Endothelial cell (in vitro differentiated cells): ENCODE data around the gene ACTBL2. TPM values are rescaled to one million over a fixed set of nuclear protein-coding genes. Genes with fewer than 3 reads are reported as not detected.

Source experiments
- DNase-seq: peaks from one replicate; pipeline ENCODE4 v3.0.0; 2021; ENCODE audit warnings: low spot score
- H3K27ac Mint-ChIP-seq: one replicate; pipeline ENCODE4 v1.8.0; 2021; ENCODE audit warnings: mixed read lengths, inconsistent platforms; ENCODE audit not compliant: unreplicated experiment
- H3K27me3 Mint-ChIP-seq: one replicate; pipeline ENCODE4 v1.8.0; 2021; ENCODE audit warnings: mild to moderate bottlenecking, moderate library complexity, mixed read lengths, inconsistent platforms; ENCODE audit not compliant: unreplicated experiment
- H3K36me3 Mint-ChIP-seq: one replicate; pipeline ENCODE4 v1.8.0; 2021; ENCODE audit warnings: mild to moderate bottlenecking, low read depth, mixed read lengths, inconsistent platforms; ENCODE audit not compliant: unreplicated experiment
- H3K4me1 Mint-ChIP-seq: one replicate; pipeline ENCODE4 v1.8.0; 2021; ENCODE audit warnings: mild to moderate bottlenecking, mixed read lengths, inconsistent platforms; ENCODE audit not compliant: unreplicated experiment
- H3K4me3 Mint-ChIP-seq: one replicate; pipeline ENCODE4 v1.8.0; 2021; ENCODE audit warnings: mild to moderate bottlenecking, mixed read lengths, inconsistent platforms; ENCODE audit not compliant: unreplicated experiment
- H3K9me3 Mint-ChIP-seq: one replicate; pipeline ENCODE4 v1.8.0; 2021; ENCODE audit warnings: mixed read lengths, inconsistent platforms; ENCODE audit not compliant: unreplicated experiment
- CTCF ChIP-seq: fragments of 200-600 bp; sonication (generic); IDR thresholded peaks from one replicate; pipeline ENCODE4 v1.5.0; 2021; ENCODE audit warnings: antibody characterized with exemption; ENCODE audit not compliant: unreplicated experiment
- total RNA-seq: library from RNA; stranded (reverse); fragmentation: NEBNext Ultra II Directional; extraction: Animal tissue kit (Norgen Biotek cat#: 25700); gene quantifications from one replicate; pipeline ENCODE4 v1.2.1, GENCODE V29; 2021; ENCODE audit not compliant: unreplicated experiment

Gene ACTBL2
- total RNA-seq, 1 donor from 2014 or later: not detected

- DNase-seq: no peak
- peaks cover 2% of the 10 kb centered on the region for H3K4me1 Mint-ChIP-seq
- no peak overlapping the region for H3K27ac Mint-ChIP-seq
- H3K4me3 Mint-ChIP-seq: no peak overlapping the region
- no peaks in the 10 kb centered on the region for H3K36me3 Mint-ChIP-seq
- H3K9me3 Mint-ChIP-seq: no peaks in the 10 kb centered on the region
- H3K27me3 Mint-ChIP-seq: peaks cover 1% of the 10 kb centered on the region
- TF ChIP-seq CTCF: no peak
These were observed 24.2 kb downstream of the ACTBL2 start for GRCh38 chr5:57458443-57458842.

GRCh38 chr5:57456531-57457135 lies 26.0 kb downstream of the ACTBL2 start:
- DNase-seq: no peak
- no peak overlapping the region for H3K4me3 Mint-ChIP-seq

GRCh38 chr5:57455511-57456455 lies 26.8 kb downstream of the ACTBL2 start:
- no peak overlapping the region for H3K4me3 Mint-ChIP-seq
- no peak overlapping the region for H3K27ac Mint-ChIP-seq

More at GRCh38 chr5:57456531-57457135, 26.0 kb downstream of the ACTBL2 start:
- H3K27me3 Mint-ChIP-seq: peaks cover 1% of the 10 kb centered on the region
- no peaks in the 10 kb centered on the region for H3K9me3 Mint-ChIP-seq
- H3K4me1 Mint-ChIP-seq: peaks cover 2% of the 10 kb centered on the region
- H3K27ac Mint-ChIP-seq: no peak overlapping the region
- no peak for TF ChIP-seq CTCF
- H3K36me3 Mint-ChIP-seq: no peaks in the 10 kb centered on the region

GRCh38 chr5:57454896-57455295 lies 27.7 kb downstream of the ACTBL2 start:
- Mint-ChIP-seq H3K4me1 (peaks cover 2% of the 10 kb centered on the region), H3K27ac (no peak overlapping the region), H3K36me3 (no peaks in the 10 kb centered on the region), H3K4me3 (no peak overlapping the region), H3K9me3 (no peaks in the 10 kb centered on the region), H3K27me3 (peaks cover 1% of the 10 kb centered on the region)
- no peak for DNase-seq
- no peak for TF ChIP-seq CTCF

More at GRCh38 chr5:57455511-57456455, 26.8 kb downstream of the ACTBL2 start:
- no peak for TF ChIP-seq CTCF
- Mint-ChIP-seq H3K36me3 (no peaks in the 10 kb centered on the region), H3K27me3 (peaks cover 1% of the 10 kb centered on the region), H3K4me1 (peaks cover 2% of the 10 kb centered on the region), H3K9me3 (no peaks in the 10 kb centered on the region)
- no peak for DNase-seq

- Mint-ChIP-seq H3K27ac (no peak overlapping the region), H3K4me1 (peaks cover 2% of the 10 kb centered on the region), H3K9me3 (no peaks in the 10 kb centered on the region), H3K36me3 (no peaks in the 10 kb centered on the region), H3K4me3 (no peak overlapping the region), H3K27me3 (peaks cover 1% of the 10 kb centered on the region)
- DNase-seq: no peak
- TF ChIP-seq CTCF: no peak
These were observed 28.9 kb downstream of the ACTBL2 start for GRCh38 chr5:57453728-57454127.
